SU-DHL-6 (cell line): ENCODE data around the gene DNALI1.

Experiments used
- CTCF ChIP-seq: fragments of 200-600 bp; sonication (generic); IDR thresholded peaks from one replicate; pipeline ENCODE4 v1.5.1; 2017; ENCODE audit warnings: antibody characterized with exemption, mild to moderate bottlenecking, low read length, moderate library complexity; ENCODE audit not compliant: insufficient read depth, poor library complexity, severe bottlenecking
- EZH2phosphoT487 ChIP-seq: fragments of 200-600 bp; sonication (generic), shearing (Covaris generic); conservative IDR thresholded peaks from 2 replicates; pipeline ENCODE4 v1.6.1; 2018; ENCODE audit warnings: mild to moderate bottlenecking, antibody characterized with exemption, low read length, moderate library complexity, mixed read lengths

- TF ChIP-seq CTCF: no peak
- TF ChIP-seq EZH2phosphoT487: no peak
Observed at GRCh38 chr1:37509181-37509580, 47.6 kb upstream of the DNALI1 start.
